ENCODE results near the gene LRRC59.

DNA sequence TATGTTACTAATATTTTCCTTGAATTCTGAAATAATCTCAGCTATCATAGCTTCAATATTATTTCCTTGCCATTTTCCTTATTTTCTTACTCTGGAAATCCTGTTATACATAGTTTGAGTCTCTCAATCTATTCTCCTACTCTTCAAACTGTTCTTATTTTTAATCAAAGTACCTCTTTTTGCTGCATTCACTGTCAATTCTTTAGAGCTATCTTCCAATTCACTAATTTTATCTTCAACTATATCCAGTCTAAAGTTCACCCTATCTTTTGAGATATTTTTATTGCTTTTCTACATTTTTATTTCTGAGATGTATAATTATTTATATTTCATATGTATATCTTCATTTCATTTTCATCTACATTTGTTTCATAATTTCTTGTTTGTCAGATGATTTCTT, 58.7 kb downstream of the LRRC59 start:
- TF ChIP-seq TP53 (CRISPR knock-in tag; IDR thresholded peaks at IDR 0.05), result no peak
- TF ChIP-seq, protein P1, sequence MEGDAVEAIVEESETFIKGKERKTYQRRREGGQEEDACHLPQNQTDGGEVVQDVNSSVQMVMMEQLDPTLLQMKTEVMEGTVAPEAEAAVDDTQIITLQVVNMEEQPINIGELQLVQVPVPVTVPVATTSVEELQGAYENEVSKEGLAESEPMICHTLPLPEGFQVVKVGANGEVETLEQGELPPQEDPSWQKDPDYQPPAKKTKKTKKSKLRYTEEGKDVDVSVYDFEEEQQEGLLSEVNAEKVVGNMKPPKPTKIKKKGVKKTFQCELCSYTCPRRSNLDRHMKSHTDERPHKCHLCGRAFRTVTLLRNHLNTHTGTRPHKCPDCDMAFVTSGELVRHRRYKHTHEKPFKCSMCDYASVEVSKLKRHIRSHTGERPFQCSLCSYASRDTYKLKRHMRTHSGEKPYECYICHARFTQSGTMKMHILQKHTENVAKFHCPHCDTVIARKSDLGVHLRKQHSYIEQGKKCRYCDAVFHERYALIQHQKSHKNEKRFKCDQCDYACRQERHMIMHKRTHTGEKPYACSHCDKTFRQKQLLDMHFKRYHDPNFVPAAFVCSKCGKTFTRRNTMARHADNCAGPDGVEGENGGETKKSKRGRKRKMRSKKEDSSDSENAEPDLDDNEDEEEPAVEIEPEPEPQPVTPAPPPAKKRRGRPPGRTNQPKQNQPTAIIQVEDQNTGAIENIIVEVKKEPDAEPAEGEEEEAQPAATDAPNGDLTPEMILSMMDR (IDR thresholded peaks at IDR 0.05), result no peak
- TF ChIP-seq, protein P2, sequence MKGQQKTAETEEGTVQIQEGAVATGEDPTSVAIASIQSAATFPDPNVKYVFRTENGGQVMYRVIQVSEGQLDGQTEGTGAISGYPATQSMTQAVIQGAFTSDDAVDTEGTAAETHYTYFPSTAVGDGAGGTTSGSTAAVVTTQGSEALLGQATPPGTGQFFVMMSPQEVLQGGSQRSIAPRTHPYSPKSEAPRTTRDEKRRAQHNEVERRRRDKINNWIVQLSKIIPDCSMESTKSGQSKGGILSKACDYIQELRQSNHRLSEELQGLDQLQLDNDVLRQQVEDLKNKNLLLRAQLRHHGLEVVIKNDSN (CRISPR knock-in tag; IDR thresholded peaks at IDR 0.05), result no peak
- TF ChIP-seq NFYB (CRISPR knock-in tag; conservative IDR thresholded peaks at IDR 0.05; ENCODE audit: low read depth), result no peak
- no peak for TF ChIP-seq USF2 (CRISPR knock-in tag; IDR thresholded peaks at IDR 0.05)
- TF ChIP-seq CREB1 (CRISPR knock-in tag; IDR thresholded peaks at IDR 0.05), result no peak
